DMS114 treated with DMSO at 0.1 percent for 48 hours (cell line): ENCODE data around the gene FOXP1.

Experiments used
- DNase-seq: peaks from one replicate; lab custom pipeline; 2025; ENCODE audit not compliant: unreplicated experiment; lab: John Stamatoyannopoulos, UW

The FOXP1 gene

GRCh38 chr3:71288269-71288930, 295.1 kb downstream of the FOXP1 start:
- no peak for DNase-seq

GRCh38 chr3:71285086-71285485, 298.4 kb downstream of the FOXP1 start:
- no peak for DNase-seq

- no peak for DNase-seq
Observed at GRCh38 chr3:71282976-71283375, 300.6 kb downstream of the FOXP1 start.

GRCh38 chr3:71281280-71281679, 302.2 kb downstream of the FOXP1 start:
- DNase-seq, result no peak

- DNase-seq, result no peak
Observed at GRCh38 chr3:71277341-71277740, 306.2 kb downstream of the FOXP1 start.

GRCh38 chr3:71276531-71276930, 307.0 kb downstream of the FOXP1 start:
- DNase-seq, result no peak

GRCh38 chr3:71273453-71273852, 310.1 kb downstream of the FOXP1 start:
- no peak for DNase-seq

- no peak for DNase-seq
Observed at GRCh38 chr3:71271596-71271995, 311.9 kb downstream of the FOXP1 start.

- DNase-seq, result no peak
Observed at GRCh38 chr3:71269906-71270305, 313.6 kb downstream of the FOXP1 start.

- no peak for DNase-seq
Observed at GRCh38 chr3:71268462-71268999, 315.0 kb downstream of the FOXP1 start.

GRCh38 chr3:71266875-71267274, 316.7 kb downstream of the FOXP1 start:
- DNase-seq, result no peak

GRCh38 chr3:71265365-71265915, 318.1 kb downstream of the FOXP1 start:
- no peak for DNase-seq

GRCh38 chr3:71264840-71265239, 318.7 kb downstream of the FOXP1 start:
- no peak for DNase-seq

GRCh38 chr3:71262364-71263265, 320.9 kb downstream of the FOXP1 start:
- DNase-seq, result no peak

GRCh38 chr3:71260782-71261181, 322.7 kb downstream of the FOXP1 start:
- no peak for DNase-seq

GRCh38 chr3:71258526-71258925, 325.0 kb downstream of the FOXP1 start:
- no peak for DNase-seq

- DNase-seq, result no peak
Observed at GRCh38 chr3:71258116-71258515, 325.4 kb downstream of the FOXP1 start.

GRCh38 chr3:71255498-71255897, 328.0 kb downstream of the FOXP1 start:
- no peak for DNase-seq

GRCh38 chr3:71254281-71255057, 329.1 kb downstream of the FOXP1 start:
- DNase-seq, result no peak

GRCh38 chr3:71253169-71253568, 330.4 kb downstream of the FOXP1 start:
- no peak for DNase-seq

- DNase-seq, result no peak
Observed at GRCh38 chr3:71252466-71252865, 331.1 kb downstream of the FOXP1 start.
